Esophagus (tissue), 2 donors: ENCODE measurements around the gene OR6V1. TPM values are rescaled to one million over a fixed set of nuclear protein-coding genes. Genes with fewer than 3 reads are reported as not detected.
"Not testable (repeated sequence)": the region's sequence is repeated elsewhere in the genome, so short reads cannot be mapped to it uniquely, and the experiment has no call there.

ENCODE experiments used
- H3K27ac ChIP-seq, 2 donors: one replicate each; pipeline ENCODE4 v1.5.1; 2013; ENCODE audit warnings: low read depth in 2 of 2, mild to moderate bottlenecking in 2 of 2, inconsistent platforms in 1 of 2, low read length in 1 of 2, moderate library complexity in 1 of 2
- H3K27me3 ChIP-seq, 2 donors: one replicate each; pipeline ENCODE4 v1.6.1; 2013; ENCODE audit warnings: low read length in 2 of 2, control low read depth in 1 of 2, mild to moderate bottlenecking in 1 of 2; ENCODE audit not compliant: insufficient read depth in 2 of 2, control insufficient read depth in 1 of 2
- H3K36me3 ChIP-seq, 2 donors: one replicate each; pipeline ENCODE4 v1.6.1; 2013; ENCODE audit warnings: low read length in 1 of 2; ENCODE audit not compliant: control insufficient read depth in 2 of 2, insufficient read depth in 2 of 2
- H3K4me1 ChIP-seq, 2 donors: one replicate each; pipeline ENCODE4 v1.6.1; 2013; ENCODE audit warnings: low read length in 1 of 2; ENCODE audit not compliant: control insufficient read depth in 2 of 2, insufficient read depth in 2 of 2
- H3K4me3 ChIP-seq, 2 donors: one replicate each; pipeline ENCODE4 v1.5.1; 2013; ENCODE audit warnings: low read length in 2 of 2, mild to moderate bottlenecking in 2 of 2, low read depth in 1 of 2, moderate library complexity in 1 of 2
- H3K9me3 ChIP-seq, 2 donors: one replicate each; pipeline ENCODE4 v1.6.1; 2013; ENCODE audit warnings: mild to moderate bottlenecking in 2 of 2, low read depth in 1 of 2, low read length in 1 of 2, moderate library complexity in 1 of 2; ENCODE audit not compliant: control insufficient read depth in 2 of 2, insufficient read depth in 1 of 2
- WGBS, 2 donors: extraction: QIAGEN DNeasy Blood & Tissue Kit; methylation state at CpG; one replicate each; pipeline ENCODE4 v1.1.7; 2013; 5-methylcytosine and 5-hydroxymethylcytosine counted together
- polyA plus RNA-seq, 2 donors: library from polyadenylated mRNA; stranded (reverse); fragments of 200-250 nt; gene quantifications; one replicate each; pipeline ENCODE4 v1.2.3, GENCODE V29; 2013
- donor health status: healthy with polysubstance abuse.
- donor health status: Bipolar disorder and iron deficiency.

The OR6V1 gene
- polyA plus RNA-seq, 2 donors: not detected

- not testable (repeated sequence) for H3K4me1 ChIP-seq, H3K9me3 ChIP-seq, H3K27ac ChIP-seq, H3K36me3 ChIP-seq, H3K4me3 ChIP-seq, H3K27me3 ChIP-seq
- WGBS, 2 donors: 79 to 83% methylated on average over 1 of the region's 1 CpG
Measured at GRCh38 chr7:143099579-143099978, 47.4 kb downstream of the OR6V1 start.

Other genes starting within 250 kb of the OR6V1 start
- 10 to 100 TPM; 17.0 to 33.3 TPM for gene EPHB6, start 197.3 kb upstream of the OR6V1 start, polyA plus RNA-seq
- 10 to 100 TPM in 1 of 2 donors, 1 to 10 TPM in 1; 2.5 to 10.5 TPM for gene TRPV6, start 166.6 kb upstream of the OR6V1 start, polyA plus RNA-seq
- not detected for gene TRPV5, start 118.6 kb upstream of the OR6V1 start, polyA plus RNA-seq
- not detected for gene LLCFC1, start 112.9 kb upstream of the OR6V1 start, polyA plus RNA-seq
- gene KEL, start 90.0 kb upstream of the OR6V1 start, polyA plus RNA-seq: 1 to 10 TPM in 1 of 2 donors, under 1 TPM in 1; 0.61 to 1.7 TPM
- gene OR9A2, start 25.2 kb upstream of the OR6V1 start, polyA plus RNA-seq: not detected
- gene PIP, start 79.7 kb downstream of the OR6V1 start, polyA plus RNA-seq: not detected
- gene TAS2R39, start 131.1 kb downstream of the OR6V1 start, polyA plus RNA-seq: not detected
- gene TAS2R40, start 169.7 kb downstream of the OR6V1 start, polyA plus RNA-seq: not detected
- gene GSTK1, start 211.1 kb downstream of the OR6V1 start, polyA plus RNA-seq: 100 to 1,000 TPM; 112 to 146 TPM
- gene TMEM139, start 232.6 kb downstream of the OR6V1 start, polyA plus RNA-seq: 1 to 10 TPM in 1 of 2 donors, under 1 TPM in 1; 0.41 to 2.2 TPM
- 1 to 10 TPM; 6.6 to 7.2 TPM for gene CASP2, start 236.0 kb downstream of the OR6V1 start, polyA plus RNA-seq